Placental pericyte (primary cell): ENCODE measurements around the gene DYDC2. TPM values are rescaled to one million over a fixed set of nuclear protein-coding genes. Genes with fewer than 3 reads are reported as not detected.

Experiments used
- total RNA-seq: library from RNA; depleted of rRNA; stranded (reverse); fragments of >200 nt; gene quantifications from 2 replicates; pipeline ENCODE4 v1.2.3, GENCODE V29; 2012

Gene DYDC2, protein sequence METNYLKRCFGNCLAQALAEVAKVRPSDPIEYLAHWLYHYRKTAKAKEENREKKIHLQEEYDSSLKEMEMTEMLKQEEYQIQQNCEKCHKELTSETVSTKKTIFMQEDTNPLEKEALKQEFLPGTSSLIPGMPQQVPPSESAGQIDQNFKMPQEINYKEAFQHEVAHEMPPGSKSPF
- not detected in 2 replicates for total RNA-seq

GRCh38 chr10:80356563-80356988 lies at the start of gene DYDC2, which contains the start of gene DYDC1:
Gene DYDC2 (plus strand): TSS chr10:80356781. CDS start chr10:80362444, 5,663 bp downstream.
Gene DYDC1 (minus strand): TSS chr10:80356755. CDS start chr10:80352601, 4,154 bp downstream.

DNA sequence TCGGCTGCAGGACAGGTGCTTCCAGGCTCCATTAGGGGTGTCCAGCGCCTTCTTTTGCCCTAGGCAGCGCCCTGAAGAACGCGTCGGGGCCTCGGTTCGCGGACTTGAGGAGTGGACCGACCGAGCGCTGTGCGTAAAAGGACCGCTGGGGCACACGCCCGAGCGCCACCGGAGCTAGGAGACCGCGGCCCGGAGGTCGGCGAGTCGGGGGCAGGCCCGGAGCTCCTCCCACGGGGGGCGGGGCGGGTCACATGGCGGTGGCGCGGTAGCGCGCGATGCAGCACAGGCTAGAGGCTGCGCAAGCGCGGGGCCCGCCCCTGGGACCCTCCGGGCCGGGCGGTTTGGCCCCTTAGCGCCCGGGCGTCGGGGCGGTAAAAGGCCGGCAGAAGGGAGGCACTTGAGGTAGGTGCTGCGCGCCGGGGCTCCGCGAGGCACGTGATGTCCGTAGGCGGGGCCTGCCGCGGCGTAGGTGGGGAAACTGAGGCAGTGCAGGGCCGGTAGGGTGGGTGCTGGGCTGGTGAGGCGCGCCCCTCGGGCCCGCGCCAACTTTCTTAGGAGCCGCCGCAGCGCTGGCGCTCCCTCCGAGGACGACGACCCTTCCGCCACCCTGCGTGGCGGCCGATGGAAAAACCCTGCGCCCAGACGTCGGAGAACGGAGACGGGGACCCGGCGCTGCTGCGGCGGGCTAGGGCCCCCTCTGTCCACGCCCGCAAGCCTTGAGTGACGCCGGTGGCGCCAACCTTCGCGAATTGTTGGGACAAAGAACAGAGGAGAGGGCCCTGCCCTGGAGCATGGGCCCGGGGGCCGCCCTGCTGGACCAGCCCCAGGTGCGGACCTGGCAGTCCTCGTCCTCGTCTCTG lies 51.9 kb downstream of the DYDC2 start, which contains the start of gene PRXL2A:
Gene PRXL2A, plus strand, starts transcription at position 310 of the 860 bp plus-strand sequence. CDS start 11,917 bp downstream, outside the sequence.

Other genes with a start within 250 kb of the DYDC2 start
- 0.29 and 0.44 TPM in 2 replicates for gene PLAC9, start 224.1 kb upstream of the DYDC2 start, total RNA-seq
- 91.0 and 149 TPM in 2 replicates for gene ANXA11, start 151.2 kb upstream of the DYDC2 start, total RNA-seq
- not detected in 2 replicates for gene MAT1A, start 67.1 kb upstream of the DYDC2 start, total RNA-seq
- gene DYDC1, start within 50 bp of the DYDC2 start, total RNA-seq, result not detected in 2 replicates
- gene PRXL2A, start 51.8 kb downstream of the DYDC2 start, total RNA-seq, result 33.0 and 49.4 TPM in 2 replicates
- 91.0 and 146 TPM in 2 replicates for gene TSPAN14, start 97.5 kb downstream of the DYDC2 start, total RNA-seq
- gene SH2D4B, start 181.1 kb downstream of the DYDC2 start, total RNA-seq, result 0.22 and 0.29 TPM in 2 replicates